Thyroid gland (tissue), 4 donors: Measurements from ENCODE around the gene PIWIL1. TPM values are rescaled to one million over a fixed set of nuclear protein-coding genes. Genes with fewer than 3 reads are reported as not detected.

ENCODE experiments used
- DNase-seq, 2 donors: peaks; one replicate each; pipeline ENCODE4 v3.0.0-alpha.2; 2019
- H3K27ac ChIP-seq, 3 donors: fragments of 200-600 bp; sonication (generic); 1 replicate in 2 of 3; 2 replicates in 1 of 3; pipeline ENCODE4 v1.5.1; 2016 to 2019; ENCODE audit warnings: mild to moderate bottlenecking in 1 of 3, moderate library complexity in 1 of 3
- H3K27me3 ChIP-seq: fragments of 200-600 bp; sonication (generic); one replicate; pipeline ENCODE4 v1.5.1; 2019
- H3K36me3 ChIP-seq, 2 donors: fragments of 200-600 bp; sonication (generic); one replicate each; pipeline ENCODE4 v1.5.1; 2016 to 2019
- H3K4me1 ChIP-seq, 2 donors: fragments of 200-600 bp; sonication (generic); one replicate each; pipeline ENCODE4 v1.5.1; 2017 to 2019
- H3K4me3 ChIP-seq, 3 donors: fragments of 200-600 bp; sonication (generic); replicated peaks in 1 of 3; 1 replicate in 2 of 3; 2 replicates in 1 of 3; pipeline ENCODE4 v1.5.1; 2016; ENCODE audit warnings: mild to moderate bottlenecking in 1 of 3
- H3K9me3 ChIP-seq: fragments of 200-600 bp; sonication (generic); one replicate; pipeline ENCODE4 v1.5.1; 2017
- POLR2A ChIP-seq, 2 donors: fragments of 450-650 bp; IDR thresholded peaks; one replicate each; pipeline ENCODE4 v1.6.1; 2017; ENCODE audit warnings: antibody characterized with exemption in 2 of 2, mild to moderate bottlenecking in 2 of 2, moderate library complexity in 1 of 2
- WGBS, 2 donors: methylation state at CpG; one replicate each; pipeline ENCODE4 v1.1.5; 2017; 5-methylcytosine and 5-hydroxymethylcytosine counted together
- intact Hi-C: fragments of 100-400 bp; cut with DNase I; formaldehyde crosslinking; loops from one replicate; pipeline ENCODE4 v1.15.1; 2023
- total RNA-seq, 4 donors: library from RNA; depleted of rRNA; stranded (reverse); fragments of >200 nt; gene quantifications; one replicate each; pipeline ENCODE4 v1.2.3, GENCODE V29; 2016
- TF ChIP-seq, protein P1 (sequence below), 6 experiments: fragments of 200-600 bp in 3 of 6; fragments of 450-650 bp in 3 of 6; sonication (generic) in 3 of 6; IDR thresholded peaks; one replicate each; pipeline ENCODE4 v1.5.1; 2016 to 2019; ENCODE audit warnings: antibody characterized with exemption in 6 of 6, mild to moderate bottlenecking in 2 of 6, inconsistent platforms in 1 of 6, moderate library complexity in 1 of 6

Gene PIWIL1
- total RNA-seq, 4 donors from 2014 or later, result 0.22 to 1.5 (median 0.67) TPM; not detected in 1

DNA sequence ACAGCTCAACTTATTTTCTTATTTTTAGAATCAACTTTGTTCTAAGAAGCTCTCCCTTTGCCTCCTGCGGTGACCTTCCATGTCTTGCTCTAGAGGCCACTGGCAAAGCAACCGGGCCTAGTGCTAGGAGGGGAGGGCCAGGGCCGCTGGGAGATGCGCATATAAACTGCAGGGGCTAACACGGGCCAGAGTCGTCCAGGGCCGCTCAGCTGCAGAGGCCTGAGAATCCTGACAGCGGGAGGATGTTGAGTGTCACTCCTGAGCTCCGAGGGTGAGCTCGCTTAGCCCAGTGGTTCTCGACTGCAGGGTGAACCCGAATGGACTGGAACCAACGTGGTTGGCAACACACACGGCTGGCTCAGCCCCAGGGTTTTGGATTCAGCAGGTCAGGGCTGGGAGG is 6.5 kb upstream of the PIWIL1 start:
- no peak overlapping the region for H3K27ac ChIP-seq
- TF ChIP-seq, protein P1, sequence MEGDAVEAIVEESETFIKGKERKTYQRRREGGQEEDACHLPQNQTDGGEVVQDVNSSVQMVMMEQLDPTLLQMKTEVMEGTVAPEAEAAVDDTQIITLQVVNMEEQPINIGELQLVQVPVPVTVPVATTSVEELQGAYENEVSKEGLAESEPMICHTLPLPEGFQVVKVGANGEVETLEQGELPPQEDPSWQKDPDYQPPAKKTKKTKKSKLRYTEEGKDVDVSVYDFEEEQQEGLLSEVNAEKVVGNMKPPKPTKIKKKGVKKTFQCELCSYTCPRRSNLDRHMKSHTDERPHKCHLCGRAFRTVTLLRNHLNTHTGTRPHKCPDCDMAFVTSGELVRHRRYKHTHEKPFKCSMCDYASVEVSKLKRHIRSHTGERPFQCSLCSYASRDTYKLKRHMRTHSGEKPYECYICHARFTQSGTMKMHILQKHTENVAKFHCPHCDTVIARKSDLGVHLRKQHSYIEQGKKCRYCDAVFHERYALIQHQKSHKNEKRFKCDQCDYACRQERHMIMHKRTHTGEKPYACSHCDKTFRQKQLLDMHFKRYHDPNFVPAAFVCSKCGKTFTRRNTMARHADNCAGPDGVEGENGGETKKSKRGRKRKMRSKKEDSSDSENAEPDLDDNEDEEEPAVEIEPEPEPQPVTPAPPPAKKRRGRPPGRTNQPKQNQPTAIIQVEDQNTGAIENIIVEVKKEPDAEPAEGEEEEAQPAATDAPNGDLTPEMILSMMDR (IDR thresholded peaks at IDR 0.05), result no peak
- TF ChIP-seq POLR2A (IDR thresholded peaks at IDR 0.05), result no peak
- H3K4me3 ChIP-seq, result no peak overlapping the region
- H3K4me1 ChIP-seq, result no peaks in the 10 kb centered on the region
- peaks cover 6% of the 10 kb centered on the region for H3K27me3 ChIP-seq
- no peaks in the 10 kb centered on the region for H3K36me3 ChIP-seq
- WGBS, 2 donors, result 72 to 74% methylated on average over 14 of the region's 14 CpGs
- H3K9me3 ChIP-seq, result no peaks in the 10 kb centered on the region
- intact Hi-C loops, result no loop called here
- no peak for DNase-seq

DNA sequence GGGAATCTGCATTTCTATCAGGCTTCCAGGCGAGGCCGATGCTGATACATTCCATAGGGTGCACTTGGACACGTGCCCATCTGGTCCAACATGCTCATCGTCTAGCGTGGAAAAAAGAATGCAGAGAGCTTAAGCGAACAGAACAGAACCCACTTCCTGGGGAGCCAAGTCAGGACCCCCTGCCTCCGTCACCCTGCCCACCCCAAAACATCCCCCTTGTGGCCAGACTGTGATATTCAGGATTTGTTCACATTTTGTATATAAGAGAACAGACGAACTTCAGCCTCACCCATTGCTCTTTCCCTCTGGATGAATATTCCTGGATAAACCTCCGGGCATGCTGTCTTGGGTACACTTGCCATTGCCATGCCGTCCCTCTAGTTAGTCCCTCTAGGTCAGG is 4.3 kb upstream of the PIWIL1 start:
- 61 to 62% methylated on average over 10 of the region's 10 CpGs for WGBS, 2 donors
- no peaks in the 10 kb centered on the region for H3K9me3 ChIP-seq
- no peak overlapping the region for H3K27ac ChIP-seq
- no peak overlapping the region for H3K4me3 ChIP-seq
- H3K27me3 ChIP-seq, result peaks cover 6% of the 10 kb centered on the region
- intact Hi-C loops, result no loop called here
- DNase-seq, result no peak
- no peaks in the 10 kb centered on the region for H3K4me1 ChIP-seq
- no peaks in the 10 kb centered on the region for H3K36me3 ChIP-seq
- TF ChIP-seq, protein P1 (IDR thresholded peaks at IDR 0.05), result no peak
- no peak for TF ChIP-seq POLR2A (IDR thresholded peaks at IDR 0.05)

DNA sequence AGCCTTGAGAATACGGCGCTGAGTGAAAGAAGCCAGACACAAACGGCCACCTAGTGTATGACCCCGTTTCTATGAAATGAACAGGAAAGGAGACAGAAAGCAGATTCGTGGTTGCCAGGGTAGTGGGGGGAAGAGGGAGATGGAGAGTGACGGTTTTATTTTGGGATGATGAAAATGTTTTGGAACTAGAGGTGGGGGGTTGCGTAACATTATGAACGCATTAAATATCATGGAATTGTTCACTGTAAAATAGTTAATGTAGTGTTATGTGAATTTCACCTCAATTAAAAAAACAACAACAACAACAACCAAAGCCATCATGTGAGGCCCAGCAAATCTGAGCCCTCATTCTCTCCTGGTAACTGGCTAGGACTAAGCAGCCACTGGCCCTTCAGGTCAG is 3.3 kb upstream of the PIWIL1 start:
- no peak for DNase-seq
- Histone ChIP-seq H3K4me3 (no peak overlapping the region), H3K9me3 (no peaks in the 10 kb centered on the region), H3K27ac (no peak overlapping the region), H3K4me1 (peaks cover 6 to 7% of the 10 kb centered on the region in 2 donors), H3K36me3 (no peaks in the 10 kb centered on the region), H3K27me3 (peaks cover 6% of the 10 kb centered on the region)
- intact Hi-C loops, result no loop called here
- TF ChIP-seq, protein P1 (IDR thresholded peaks at IDR 0.05), result no peak
- TF ChIP-seq POLR2A (IDR thresholded peaks at IDR 0.05), result no peak
- WGBS, 2 donors, result 78% methylated on average over 8 of the region's 8 CpGs

DNA sequence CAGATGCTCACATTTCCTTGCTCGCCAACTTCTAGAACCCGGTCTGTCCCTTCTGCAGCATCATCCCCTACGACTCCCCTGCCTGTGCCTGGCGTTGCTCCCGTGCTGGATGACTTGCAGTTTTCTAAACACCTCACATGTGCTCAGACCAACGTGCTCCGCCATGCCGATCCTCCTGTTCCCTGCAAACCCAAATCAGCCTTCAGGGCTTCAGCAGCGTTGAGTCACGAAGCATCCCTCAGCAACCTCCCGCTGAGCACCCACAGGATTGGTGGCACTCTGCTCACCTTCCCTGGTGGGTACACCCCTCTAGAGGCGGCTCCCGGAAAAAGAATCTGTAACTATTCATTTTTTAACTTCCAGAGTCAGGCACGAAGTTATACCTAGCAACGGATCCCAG is 2.8 kb upstream of the PIWIL1 start:
- H3K27ac ChIP-seq, result no peak overlapping the region
- peaks cover 6% of the 10 kb centered on the region for H3K27me3 ChIP-seq
- DNase-seq, result no peak
- intact Hi-C loops, result loop anchor here (5.0 kb wide), 2 partner anchors 288 to 308 kb away; no protein-coding TSS in a partner anchor
- no peaks in the 10 kb centered on the region for H3K36me3 ChIP-seq
- H3K9me3 ChIP-seq, result no peaks in the 10 kb centered on the region
- H3K4me1 ChIP-seq, result peaks cover 7% of the 10 kb centered on the region in 2 donors
- no peak overlapping the region for H3K4me3 ChIP-seq
- TF ChIP-seq POLR2A (IDR thresholded peaks at IDR 0.05), result no peak
- TF ChIP-seq, protein P1 (IDR thresholded peaks at IDR 0.05), result no peak
- 53 to 56% methylated on average over 15 of the region's 15 CpGs for WGBS, 2 donors

DNA sequence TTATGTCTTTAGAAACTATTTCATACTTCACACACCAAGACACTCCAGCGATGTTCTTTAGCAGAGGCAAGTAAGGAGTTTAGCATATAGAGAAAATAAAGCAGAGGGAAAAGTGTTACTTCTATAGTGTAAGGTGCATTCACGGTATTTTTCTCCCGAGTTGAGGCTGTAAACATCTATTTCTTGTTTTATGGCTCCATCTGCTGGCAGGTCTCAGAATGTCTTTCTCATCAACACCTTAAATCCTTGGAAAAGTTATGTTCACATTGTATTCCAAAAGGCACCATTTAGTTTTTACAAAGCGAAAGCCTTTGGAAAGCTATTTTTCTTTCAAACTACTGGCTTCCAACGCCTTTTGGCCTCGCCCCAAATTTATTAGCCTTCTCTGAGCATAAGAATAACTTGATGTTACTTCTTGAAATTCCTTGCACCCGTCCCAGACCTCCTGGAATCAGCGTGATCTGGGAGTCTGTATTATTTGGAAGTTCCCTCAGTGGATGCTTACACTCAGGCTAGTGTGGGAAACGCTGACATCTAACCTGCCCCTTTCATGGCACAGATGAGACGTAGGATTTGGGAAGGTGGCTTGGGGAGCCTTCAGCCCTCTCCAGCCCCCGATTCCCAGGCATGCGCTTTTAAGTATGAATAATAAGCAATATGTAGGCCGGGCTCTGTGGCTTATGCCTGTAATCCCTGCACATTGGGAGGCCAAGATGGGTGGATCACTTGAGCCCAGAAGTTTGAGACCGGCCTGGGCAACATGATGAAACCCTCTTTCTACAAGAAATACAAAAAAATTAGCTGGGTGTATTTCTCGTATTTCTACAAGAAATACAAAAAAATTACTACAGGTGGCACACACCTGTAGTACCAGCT is 1.9 kb upstream of the PIWIL1 start:
- H3K36me3 ChIP-seq, result no peaks in the 10 kb centered on the region
- peak; percentile 40 to 47 for DNase-seq
- H3K27ac ChIP-seq, result no peak overlapping the region
- no peak overlapping the region for H3K4me3 ChIP-seq
- H3K4me1 ChIP-seq, result peaks cover 7% of the 10 kb centered on the region in 2 donors
- WGBS, 2 donors, result 49 to 53% methylated on average over 15 of the region's 15 CpGs
- H3K9me3 ChIP-seq, result no peaks in the 10 kb centered on the region
- TF ChIP-seq POLR2A (IDR thresholded peaks at IDR 0.05), result no peak
- TF ChIP-seq, protein P1 (IDR thresholded peaks at IDR 0.05), result peak in 5 of 6 experiments; percentile 13 to 87 (median 65)
- H3K27me3 ChIP-seq, result peaks cover 6% of the 10 kb centered on the region
- intact Hi-C loops, result loop anchor here (5.0 kb wide), 2 partner anchors 288 to 308 kb away; no protein-coding TSS in a partner anchor
